K562 (cell line): ENCODE measurements around the gene COL4A1.

Source experiments
- BDP1 ChIP-seq: IDR thresholded peaks from 3 replicates; pipeline ENCODE4 v1.6.1; 2011; ENCODE audit not compliant: insufficient read length, insufficient read depth
- FOXM1 ChIP-seq, 2 experiments: fragments of 450-650 bp in 1 of 2; sonication (generic) in 1 of 2; formaldehyde crosslinking in 1 of 2; IDR thresholded peaks; 2 replicates each; pipeline versions ENCODE4 v1.6.1 to v1.9.0; 2017 to 2022; ENCODE audit warnings: low read depth in 2 of 2, mild to moderate bottlenecking in 2 of 2, missing genetic modification reagents in 1 of 2, moderate library complexity in 1 of 2
- GTF2F1 ChIP-seq: IDR thresholded peaks from 2 replicates; pipeline ENCODE4 v1.6.1; 2011; ENCODE audit warnings: low read depth, low read length, improper control_type of control experiment
- PML ChIP-seq: IDR thresholded peaks from 2 replicates; pipeline ENCODE4 v1.6.1; 2012; ENCODE audit warnings: low read length, inconsistent platforms
- SMC3 ChIP-seq: conservative IDR thresholded peaks from 2 replicates; pipeline ENCODE4 v1.6.1; 2011; ENCODE audit warnings: low read depth, low read length, improper control_type of control experiment; ENCODE audit not compliant: insufficient read depth
- TEAD4 ChIP-seq, 2 experiments: sonication (generic) in 1 of 2; formaldehyde crosslinking in 1 of 2; IDR thresholded peaks; 2 replicates each; pipeline versions ENCODE4 v1.6.1 to v1.8.0; 2012 to 2022; ENCODE audit warnings: borderline replicate concordance in 1 of 2, inconsistent platforms in 1 of 2, low read length in 1 of 2, mild to moderate bottlenecking in 1 of 2, missing genetic modification reagents in 1 of 2
- TF ChIP-seq, protein P1 (sequence below): sonication (generic); formaldehyde crosslinking; IDR thresholded peaks from 2 replicates; pipeline ENCODE4 v1.5.0; 2020; ENCODE audit warnings: missing genetic modification reagents

DNA sequence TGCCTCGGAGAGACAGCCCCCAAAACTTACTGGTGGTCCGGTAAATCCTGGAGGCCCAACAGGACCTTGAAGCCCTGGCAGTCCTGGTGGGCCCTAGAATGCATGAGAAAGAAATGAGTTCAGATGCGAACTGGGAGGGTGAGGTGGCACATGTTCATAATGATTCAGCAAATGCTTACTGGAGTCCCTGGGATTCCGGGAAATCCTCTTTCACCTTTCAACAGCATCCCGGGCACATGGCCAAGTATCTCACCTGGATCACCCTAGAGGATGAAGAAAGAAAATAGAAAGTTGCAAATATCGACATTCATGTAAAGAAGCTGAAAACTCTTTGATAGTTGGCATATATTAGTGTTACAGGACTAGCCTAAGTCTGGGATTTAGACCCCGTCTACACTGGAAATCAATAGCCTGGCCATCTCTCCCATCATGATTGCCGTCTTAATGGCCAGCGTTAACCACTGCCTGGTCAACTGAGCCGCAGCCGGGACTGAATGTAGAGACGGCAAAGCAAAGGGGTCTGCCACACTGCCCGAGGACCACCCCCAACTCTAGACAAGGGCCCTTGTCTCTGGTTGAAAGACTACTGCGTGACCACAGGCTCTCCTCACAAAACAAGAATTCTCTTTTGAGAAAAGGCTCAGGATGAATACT lies 96.9 kb downstream of the COL4A1 start:
- TF ChIP-seq, protein P1, sequence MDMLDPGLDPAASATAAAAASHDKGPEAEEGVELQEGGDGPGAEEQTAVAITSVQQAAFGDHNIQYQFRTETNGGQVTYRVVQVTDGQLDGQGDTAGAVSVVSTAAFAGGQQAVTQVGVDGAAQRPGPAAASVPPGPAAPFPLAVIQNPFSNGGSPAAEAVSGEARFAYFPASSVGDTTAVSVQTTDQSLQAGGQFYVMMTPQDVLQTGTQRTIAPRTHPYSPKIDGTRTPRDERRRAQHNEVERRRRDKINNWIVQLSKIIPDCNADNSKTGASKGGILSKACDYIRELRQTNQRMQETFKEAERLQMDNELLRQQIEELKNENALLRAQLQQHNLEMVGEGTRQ (CRISPR knock-in tag), result no peak
- TF ChIP-seq FOXM1 (IDR thresholded peaks at IDR 0.05; ENCODE audit: low read depth), result no peak
- no peak for TF ChIP-seq FOXM1 (CRISPR knock-in tag; IDR thresholded peaks at IDR 0.05; ENCODE audit: low read depth)
- TF ChIP-seq SMC3, result no peak
- TF ChIP-seq TEAD4 (IDR thresholded peaks at IDR 0.05; ENCODE audit: low read length), result no peak
- no peak for TF ChIP-seq TEAD4 (CRISPR knock-in tag; IDR thresholded peaks at IDR 0.05; ENCODE audit: borderline replicate concordance)
- TF ChIP-seq GTF2F1, result no peak
- TF ChIP-seq BDP1, result no peak
- TF ChIP-seq PML, result no peak
